Mesenchymal stem cell (in vitro differentiated cells and primary cell): Measurements from ENCODE around the gene MTRFR.

Experiments used
- DNase-seq: peaks from one replicate; pipeline ENCODE4 v3.0.0-alpha.2; 2013
- H2AFZ ChIP-seq: one replicate; pipeline ENCODE4 v1.6.1; 2013; ENCODE audit warnings: low read depth, mild to moderate bottlenecking, control low read depth, inconsistent platforms, low read length, moderate library complexity
- H2AK5ac ChIP-seq: 2 replicates; pipeline ENCODE4 v1.6.1; 2013; ENCODE audit warnings: low read length, moderate library complexity, mild to moderate bottlenecking, inconsistent platforms; ENCODE audit not compliant: severe bottlenecking
- H2BK120ac ChIP-seq: one replicate; pipeline ENCODE4 v1.6.1; 2013; ENCODE audit warnings: low read depth, mild to moderate bottlenecking, inconsistent platforms, low read length, moderate library complexity
- H2BK12ac ChIP-seq, 2 experiments: one replicate each; pipeline ENCODE4 v1.6.1; 2013; ENCODE audit warnings: inconsistent platforms in 2 of 2, low read length in 2 of 2, mild to moderate bottlenecking in 2 of 2, moderate library complexity in 2 of 2, control low read depth in 1 of 2
- H2BK15ac ChIP-seq: one replicate; pipeline ENCODE4 v1.6.1; 2013; ENCODE audit warnings: mild to moderate bottlenecking, low read depth, inconsistent platforms; ENCODE audit not compliant: poor library complexity, severe bottlenecking
- H2BK5ac ChIP-seq: 2 replicates; pipeline ENCODE4 v1.6.1; 2013; ENCODE audit warnings: low read depth, mild to moderate bottlenecking, low read length, control low read depth, inconsistent platforms; ENCODE audit not compliant: poor library complexity, severe bottlenecking
- H3K14ac ChIP-seq, 2 experiments: one replicate each; pipeline ENCODE4 v1.6.1; 2013; ENCODE audit warnings: inconsistent platforms in 2 of 2, low read length in 2 of 2, control low read depth in 1 of 2, mild to moderate bottlenecking in 1 of 2, moderate library complexity in 1 of 2
- H3K18ac ChIP-seq, 2 experiments: one replicate each; pipeline ENCODE4 v1.6.1; 2013; ENCODE audit warnings: inconsistent platforms in 2 of 2, low read length in 2 of 2, control low read depth in 1 of 2, low read depth in 1 of 2, mild to moderate bottlenecking in 1 of 2
- H3K23ac ChIP-seq, 2 experiments: one replicate each; pipeline ENCODE4 v1.6.1; 2013; ENCODE audit warnings: inconsistent platforms in 2 of 2, low read length in 2 of 2, mild to moderate bottlenecking in 2 of 2, moderate library complexity in 2 of 2, control low read depth in 1 of 2
- H3K27ac ChIP-seq: 2 replicates; pipeline ENCODE4 v1.5.1; 2013; ENCODE audit warnings: mild to moderate bottlenecking, moderate library complexity, low read length, control low read depth, inconsistent platforms; ENCODE audit not compliant: poor library complexity, severe bottlenecking
- H3K27me3 ChIP-seq, 2 experiments: 2 replicates each; pipeline versions ENCODE4 v1.6.1 to v1.7.0; 2013; ENCODE audit warnings: low read length in 2 of 2, mild to moderate bottlenecking in 2 of 2, moderate library complexity in 2 of 2, control low read depth in 1 of 2, inconsistent platforms in 1 of 2; ENCODE audit not compliant: control insufficient read depth in 1 of 2, insufficient read depth in 1 of 2
- H3K36me3 ChIP-seq, 2 experiments: 2 replicates each; pipeline versions ENCODE4 v1.6.1 to v1.7.0; 2013; ENCODE audit warnings: low read length in 2 of 2, control low read depth in 1 of 2, inconsistent platforms in 1 of 2, low read depth in 1 of 2, mild to moderate bottlenecking in 1 of 2; ENCODE audit not compliant: insufficient read depth in 2 of 2, control insufficient read depth in 1 of 2
- H3K4ac ChIP-seq, 2 experiments: one replicate each; pipeline ENCODE4 v1.6.1; 2013; ENCODE audit warnings: inconsistent platforms in 2 of 2, low read length in 2 of 2, mild to moderate bottlenecking in 2 of 2, moderate library complexity in 2 of 2, control low read depth in 1 of 2, low read depth in 1 of 2
- H3K4me1 ChIP-seq: 2 replicates; pipeline ENCODE4 v1.6.1; 2013; ENCODE audit warnings: low read depth, low read length, control low read depth; ENCODE audit not compliant: control insufficient read depth, insufficient read depth
- H3K4me2 ChIP-seq: 2 replicates; pipeline ENCODE4 v1.6.1; 2013; ENCODE audit warnings: low read length, mild to moderate bottlenecking, inconsistent platforms; ENCODE audit not compliant: poor library complexity, severe bottlenecking
- H3K4me3 ChIP-seq, 2 experiments: 2 replicates each; pipeline versions ENCODE4 v1.5.1 to v1.7.0; 2013; ENCODE audit warnings: low read length in 2 of 2, mild to moderate bottlenecking in 2 of 2, control low read depth in 1 of 2, low read depth in 1 of 2; ENCODE audit not compliant: insufficient read depth in 1 of 2
- H3K79me1 ChIP-seq: replicated peaks from 2 replicates; pipeline ENCODE4 v1.6.1; 2013; ENCODE audit warnings: mild to moderate bottlenecking, control low read depth, low read length, inconsistent platforms; ENCODE audit not compliant: poor library complexity, severe bottlenecking
- H3K9ac ChIP-seq: 2 replicates; pipeline ENCODE4 v1.7.0; 2013; ENCODE audit warnings: mild to moderate bottlenecking, low read length, moderate library complexity
- H3K9me3 ChIP-seq: 2 replicates; pipeline ENCODE4 v1.7.0; 2013; ENCODE audit warnings: mild to moderate bottlenecking, low read length; ENCODE audit not compliant: control insufficient read depth
- H4K8ac ChIP-seq: one replicate; pipeline ENCODE4 v1.6.1; 2013; ENCODE audit warnings: inconsistent platforms, mild to moderate bottlenecking, low read length, moderate library complexity
- H4K91ac ChIP-seq: one replicate; pipeline ENCODE4 v1.6.1; 2013; ENCODE audit warnings: mild to moderate bottlenecking, low read length, inconsistent platforms
- WGBS: methylation state at CpG from one replicate; pipeline ENCODE4 v1.1.7; 2013; ENCODE audit warnings: mixed read lengths; 5-methylcytosine and 5-hydroxymethylcytosine counted together

Gene MTRFR

GRCh38 chr12:123269395-123269892, 36.2 kb downstream of the MTRFR start:
- Histone ChIP-seq H3K4me1 (peaks cover 28% of the 10 kb centered on the region), H3K18ac (peak overlapping the region; percentile 94 to 97), H2BK120ac (peak overlapping the region; percentile 95), H2AFZ (no peak overlapping the region), H3K9ac (peak overlapping the region; percentile 99), H4K91ac (peak overlapping the region; percentile 98), H4K8ac (peak overlapping the region; percentile 98), H2BK15ac (no peak overlapping the region), H3K23ac (no peak overlapping the region), H3K14ac (peak overlapping the region in 1 of 2 experiments; percentile 91), H3K9me3 (no peaks in the 10 kb centered on the region), H3K4ac (peak overlapping the region; percentile 93 to 99), H2AK5ac (peak overlapping the region; percentile 66), H3K4me2 (peak overlapping the region; percentile 83), H3K79me1 (peaks cover 7% of the 10 kb centered on the region), H3K4me3 (peak overlapping the region; percentile 86 to 95), H3K36me3 (peaks cover 18 to 49% of the 10 kb centered on the region in 2 experiments), H3K27ac (peak overlapping the region; percentile 81), H3K27me3 (no peaks in the 10 kb centered on the region), H2BK5ac (no peak overlapping the region), H2BK12ac (peak overlapping the region; percentile 8 to 38)
- DNase-seq: peak; percentile 81
- 6% methylated on average over 31 of the region's 32 CpGs for WGBS

GRCh38 chr12:123269896-123270213, 36.6 kb downstream of the MTRFR start:
- H4K91ac ChIP-seq: peak overlapping the region; percentile 98
- peaks cover 6% of the 10 kb centered on the region for H3K79me1 ChIP-seq
- H3K14ac ChIP-seq: peak overlapping the region; percentile 89 to 91
- no peaks in the 10 kb centered on the region for H3K27me3 ChIP-seq
- peak overlapping the region; percentile 93 to 99 for H3K4ac ChIP-seq
- peak overlapping the region; percentile 95 for H2BK120ac ChIP-seq
- peaks cover 14 to 45% of the 10 kb centered on the region in 2 experiments for H3K36me3 ChIP-seq
- H3K27ac ChIP-seq: peak overlapping the region; percentile 81
- H3K4me1 ChIP-seq: peaks cover 28% of the 10 kb centered on the region
- H2AK5ac ChIP-seq: peak overlapping the region; percentile 77
- peak overlapping the region; percentile 94 to 97 for H3K18ac ChIP-seq
- peak overlapping the region; percentile 87 for H2BK15ac ChIP-seq
- 0% methylated on average over 5 of the region's 7 CpGs for WGBS
- no peaks in the 10 kb centered on the region for H3K9me3 ChIP-seq
- no peak overlapping the region for H2BK5ac ChIP-seq
- H3K23ac ChIP-seq: peak overlapping the region in 1 of 2 experiments; percentile 20
- no peak overlapping the region for H2AFZ ChIP-seq
- peak overlapping the region; percentile 86 to 95 for H3K4me3 ChIP-seq
- no peak for DNase-seq
- peak overlapping the region; percentile 98 for H4K8ac ChIP-seq
- H2BK12ac ChIP-seq: peak overlapping the region in 1 of 2 experiments; percentile 80
- peak overlapping the region; percentile 83 for H3K4me2 ChIP-seq
- H3K9ac ChIP-seq: peak overlapping the region; percentile 99

- H4K8ac ChIP-seq: peak overlapping the region; percentile 98
- H3K36me3 ChIP-seq: peaks cover 9 to 39% of the 10 kb centered on the region in 2 experiments
- DNase-seq: peak; percentile 33
- no peaks in the 10 kb centered on the region for H3K27me3 ChIP-seq
- peak overlapping the region; percentile 99 for H3K9ac ChIP-seq
- peak overlapping the region; percentile 77 for H2AK5ac ChIP-seq
- peak overlapping the region; percentile 64 to 81 for H3K23ac ChIP-seq
- H2BK15ac ChIP-seq: peak overlapping the region; percentile 20
- H3K4me2 ChIP-seq: peak overlapping the region; percentile 83
- peak overlapping the region; percentile 80 for H2BK120ac ChIP-seq
- H3K14ac ChIP-seq: peak overlapping the region; percentile 89 to 98
- peak overlapping the region; percentile 30 to 80 for H2BK12ac ChIP-seq
- H3K4me3 ChIP-seq: peak overlapping the region; percentile 86 to 95
- WGBS: under 1% methylated on average over 51 of the region's 51 CpGs
- H3K27ac ChIP-seq: peak overlapping the region; percentile 81
- peak overlapping the region; percentile 93 to 99 for H3K4ac ChIP-seq
- H3K18ac ChIP-seq: peak overlapping the region; percentile 94 to 97
- H2BK5ac ChIP-seq: no peak overlapping the region
- H3K9me3 ChIP-seq: no peaks in the 10 kb centered on the region
- peak overlapping the region; percentile 98 for H4K91ac ChIP-seq
- peaks cover 28% of the 10 kb centered on the region for H3K4me1 ChIP-seq
- peaks cover 5% of the 10 kb centered on the region for H3K79me1 ChIP-seq
- peak overlapping the region; percentile 55 for H2AFZ ChIP-seq
Measured at GRCh38 chr12:123270214-123271000, 37.2 kb downstream of the MTRFR start.

- peak overlapping the region; percentile 90 for H4K91ac ChIP-seq
- H3K27ac ChIP-seq: no peak overlapping the region
- H3K36me3 ChIP-seq: peaks cover 7 to 32% of the 10 kb centered on the region in 2 experiments
- no peak overlapping the region for H2BK12ac ChIP-seq
- no peaks in the 10 kb centered on the region for H3K9me3 ChIP-seq
- H3K4me2 ChIP-seq: no peak overlapping the region
- peak; percentile 64 for DNase-seq
- peak overlapping the region; percentile 64 to 91 for H3K23ac ChIP-seq
- H3K14ac ChIP-seq: peak overlapping the region; percentile 47 to 98
- peak overlapping the region; percentile 65 for H2BK15ac ChIP-seq
- peak overlapping the region; percentile 88 for H4K8ac ChIP-seq
- peak overlapping the region; percentile 99 for H3K9ac ChIP-seq
- H3K4me1 ChIP-seq: peaks cover 28% of the 10 kb centered on the region
- H3K4ac ChIP-seq: peak overlapping the region; percentile 96 to 97
- no peaks in the 10 kb centered on the region for H3K27me3 ChIP-seq
- H3K4me3 ChIP-seq: peak overlapping the region; percentile 86 to 95
- H2BK120ac ChIP-seq: peak overlapping the region; percentile 95
- H2AK5ac ChIP-seq: no peak overlapping the region
- peaks cover 4% of the 10 kb centered on the region for H3K79me1 ChIP-seq
- peak overlapping the region; percentile 55 for H2AFZ ChIP-seq
- under 1% methylated on average over 49 of the region's 108 CpGs for WGBS
- peak overlapping the region; percentile 67 for H2BK5ac ChIP-seq
- H3K18ac ChIP-seq: peak overlapping the region; percentile 94 to 97
Measured at GRCh38 chr12:123271001-123271668, 37.9 kb downstream of the MTRFR start.
